Astrocyte (in vitro differentiated cells and primary cell): ENCODE measurements around the gene GALNT18.

ENCODE experiments used
- EZH2 ChIP-seq: IDR thresholded peaks from 2 replicates; pipeline ENCODE4 v1.6.1; 2012; ENCODE audit warnings: mild to moderate bottlenecking, low read length, inconsistent platforms; ENCODE audit not compliant: insufficient read depth
- TF ChIP-seq, protein P1 (sequence below): IDR thresholded peaks from 2 replicates; pipeline ENCODE4 v1.5.1; 2011; ENCODE audit warnings: low read depth, mild to moderate bottlenecking, inconsistent platforms, low read length, moderate library complexity; ENCODE audit not compliant: insufficient read depth

DNA sequence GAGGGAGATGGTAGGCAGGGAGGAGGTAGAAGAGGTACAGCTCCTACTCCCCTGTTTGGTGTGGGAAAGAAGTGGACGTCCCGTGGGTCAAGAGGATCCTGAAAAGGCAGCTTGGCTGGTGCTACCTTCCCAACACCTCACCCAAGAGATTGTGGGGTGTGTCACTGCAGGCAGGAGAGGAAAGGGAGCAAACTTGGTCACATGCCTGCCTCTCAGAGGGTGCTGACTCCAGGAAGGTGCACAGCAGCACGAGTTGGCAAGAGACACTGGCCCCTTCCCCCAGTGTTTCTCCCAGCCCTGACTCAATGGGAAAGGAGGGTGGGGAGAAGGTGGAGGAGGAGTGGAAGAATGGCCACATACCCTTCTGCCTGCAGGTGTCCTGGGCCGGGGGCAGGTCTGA is 368.3 kb downstream of the GALNT18 start:
- TF ChIP-seq, protein P1, sequence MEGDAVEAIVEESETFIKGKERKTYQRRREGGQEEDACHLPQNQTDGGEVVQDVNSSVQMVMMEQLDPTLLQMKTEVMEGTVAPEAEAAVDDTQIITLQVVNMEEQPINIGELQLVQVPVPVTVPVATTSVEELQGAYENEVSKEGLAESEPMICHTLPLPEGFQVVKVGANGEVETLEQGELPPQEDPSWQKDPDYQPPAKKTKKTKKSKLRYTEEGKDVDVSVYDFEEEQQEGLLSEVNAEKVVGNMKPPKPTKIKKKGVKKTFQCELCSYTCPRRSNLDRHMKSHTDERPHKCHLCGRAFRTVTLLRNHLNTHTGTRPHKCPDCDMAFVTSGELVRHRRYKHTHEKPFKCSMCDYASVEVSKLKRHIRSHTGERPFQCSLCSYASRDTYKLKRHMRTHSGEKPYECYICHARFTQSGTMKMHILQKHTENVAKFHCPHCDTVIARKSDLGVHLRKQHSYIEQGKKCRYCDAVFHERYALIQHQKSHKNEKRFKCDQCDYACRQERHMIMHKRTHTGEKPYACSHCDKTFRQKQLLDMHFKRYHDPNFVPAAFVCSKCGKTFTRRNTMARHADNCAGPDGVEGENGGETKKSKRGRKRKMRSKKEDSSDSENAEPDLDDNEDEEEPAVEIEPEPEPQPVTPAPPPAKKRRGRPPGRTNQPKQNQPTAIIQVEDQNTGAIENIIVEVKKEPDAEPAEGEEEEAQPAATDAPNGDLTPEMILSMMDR: no peak
- no peak for TF ChIP-seq EZH2
